GM12875 (cell line): ENCODE data around the gene BTBD3.

Experiments used
- H3K4me3 ChIP-seq: one replicate; pipeline ENCODE4 v1.5.1; 2011; ENCODE audit warnings: low read depth, low read length, control low read depth
- TF ChIP-seq, protein P1 (sequence below): IDR thresholded peaks from 2 replicates; pipeline ENCODE4 v1.5.1; 2011; ENCODE audit warnings: low read depth, mild to moderate bottlenecking, control low read depth, inconsistent platforms, low read length, moderate library complexity, borderline replicate concordance; ENCODE audit not compliant: insufficient read depth

Gene BTBD3

DNA sequence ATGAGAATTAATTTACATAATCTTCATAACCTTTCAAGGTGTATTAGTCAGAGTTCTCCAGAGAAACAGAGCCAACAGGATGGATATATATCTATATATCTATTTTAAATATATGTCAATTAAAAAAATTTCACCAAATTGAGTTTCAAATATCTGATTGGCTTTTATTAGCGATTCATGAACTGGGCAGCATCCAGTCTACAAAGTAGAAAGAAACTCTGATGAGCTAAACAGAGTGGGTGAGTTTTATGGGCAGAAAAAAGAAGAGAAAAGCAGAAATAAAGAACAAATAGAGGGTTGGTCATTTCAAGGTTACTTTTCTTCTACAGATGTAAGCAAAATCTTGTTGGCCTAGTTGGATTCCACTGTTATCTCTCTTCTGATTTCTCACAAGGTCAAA, 29.0 kb upstream of the BTBD3 start:
- TF ChIP-seq, protein P1, sequence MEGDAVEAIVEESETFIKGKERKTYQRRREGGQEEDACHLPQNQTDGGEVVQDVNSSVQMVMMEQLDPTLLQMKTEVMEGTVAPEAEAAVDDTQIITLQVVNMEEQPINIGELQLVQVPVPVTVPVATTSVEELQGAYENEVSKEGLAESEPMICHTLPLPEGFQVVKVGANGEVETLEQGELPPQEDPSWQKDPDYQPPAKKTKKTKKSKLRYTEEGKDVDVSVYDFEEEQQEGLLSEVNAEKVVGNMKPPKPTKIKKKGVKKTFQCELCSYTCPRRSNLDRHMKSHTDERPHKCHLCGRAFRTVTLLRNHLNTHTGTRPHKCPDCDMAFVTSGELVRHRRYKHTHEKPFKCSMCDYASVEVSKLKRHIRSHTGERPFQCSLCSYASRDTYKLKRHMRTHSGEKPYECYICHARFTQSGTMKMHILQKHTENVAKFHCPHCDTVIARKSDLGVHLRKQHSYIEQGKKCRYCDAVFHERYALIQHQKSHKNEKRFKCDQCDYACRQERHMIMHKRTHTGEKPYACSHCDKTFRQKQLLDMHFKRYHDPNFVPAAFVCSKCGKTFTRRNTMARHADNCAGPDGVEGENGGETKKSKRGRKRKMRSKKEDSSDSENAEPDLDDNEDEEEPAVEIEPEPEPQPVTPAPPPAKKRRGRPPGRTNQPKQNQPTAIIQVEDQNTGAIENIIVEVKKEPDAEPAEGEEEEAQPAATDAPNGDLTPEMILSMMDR: no peak
- no peak overlapping the region for H3K4me3 ChIP-seq

DNA sequence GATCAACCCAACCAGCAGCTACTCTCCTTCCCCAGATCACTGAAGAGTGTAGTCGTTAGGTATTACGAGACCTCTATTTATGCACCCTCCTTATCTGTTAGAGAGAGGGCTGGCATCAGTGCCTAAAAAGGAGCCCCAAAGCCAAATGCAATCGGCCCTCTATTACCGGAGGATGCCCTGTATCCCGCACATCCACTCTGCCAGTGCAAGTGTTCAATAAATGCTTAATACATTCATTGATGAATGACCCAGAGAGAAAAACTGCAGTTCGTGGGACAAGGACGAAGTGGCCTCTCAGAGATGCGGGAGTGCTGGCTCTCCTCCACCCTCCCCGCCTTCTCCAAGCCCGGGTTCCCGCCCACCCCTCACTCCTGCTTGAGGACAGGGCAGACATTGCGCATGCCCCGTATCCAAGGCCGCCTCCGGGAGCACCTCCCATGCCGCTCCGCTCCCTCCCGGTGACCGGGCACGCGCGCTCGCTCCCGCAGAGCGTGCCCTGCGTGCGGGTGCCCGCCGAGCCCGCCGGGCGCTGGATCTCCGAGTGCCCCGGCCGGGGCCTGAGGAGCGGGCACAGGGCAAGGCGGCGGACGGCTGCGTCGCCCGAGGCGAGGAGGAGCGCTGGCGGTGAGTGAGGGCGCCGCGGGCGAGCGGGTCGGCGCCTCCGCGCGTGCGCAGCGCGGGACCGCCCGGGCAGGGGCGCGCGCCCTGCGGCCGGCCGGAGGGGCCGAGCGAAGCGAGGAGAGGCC, 27.2 kb upstream of the BTBD3 start:
- peak overlapping the region; percentile 32 for H3K4me3 ChIP-seq
- TF ChIP-seq, protein P1: no peak

DNA sequence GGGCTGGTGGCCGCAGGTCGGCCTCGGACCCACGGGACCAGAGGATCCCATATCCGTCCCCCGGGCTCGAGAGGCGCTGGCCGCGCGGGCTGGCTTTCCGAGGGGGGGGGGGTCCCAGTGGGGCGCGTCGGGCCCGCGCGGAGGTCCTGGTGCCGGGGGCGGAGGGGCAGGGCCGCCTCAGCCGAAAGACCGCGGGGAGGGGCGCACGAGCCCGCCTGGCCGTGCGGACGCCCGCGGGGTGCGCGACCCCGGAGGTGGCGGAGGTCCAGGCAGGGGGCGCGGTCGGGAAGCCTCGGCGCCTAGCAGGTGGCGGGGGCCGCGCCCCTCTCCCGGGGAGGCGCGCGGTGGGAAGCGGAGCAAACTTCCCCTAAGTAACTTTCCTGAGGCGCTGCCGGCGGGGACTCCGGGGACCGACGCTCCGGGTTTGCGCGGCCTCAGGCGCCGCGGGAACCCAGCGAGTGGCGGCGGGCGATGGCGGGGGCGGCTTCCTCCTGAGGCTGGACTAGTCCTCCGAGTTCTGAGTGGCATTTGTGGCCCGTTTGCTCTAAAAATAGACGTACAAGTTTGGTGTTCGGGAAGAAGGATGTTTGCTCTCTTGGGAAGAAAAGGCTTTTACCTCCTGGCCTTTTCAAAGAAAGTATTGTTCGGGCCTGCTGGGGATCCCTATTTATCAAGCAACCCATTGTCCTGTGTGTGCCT, 26.5 kb upstream of the BTBD3 start:
- TF ChIP-seq, protein P1: no peak
- peak overlapping the region; percentile 32 for H3K4me3 ChIP-seq

DNA sequence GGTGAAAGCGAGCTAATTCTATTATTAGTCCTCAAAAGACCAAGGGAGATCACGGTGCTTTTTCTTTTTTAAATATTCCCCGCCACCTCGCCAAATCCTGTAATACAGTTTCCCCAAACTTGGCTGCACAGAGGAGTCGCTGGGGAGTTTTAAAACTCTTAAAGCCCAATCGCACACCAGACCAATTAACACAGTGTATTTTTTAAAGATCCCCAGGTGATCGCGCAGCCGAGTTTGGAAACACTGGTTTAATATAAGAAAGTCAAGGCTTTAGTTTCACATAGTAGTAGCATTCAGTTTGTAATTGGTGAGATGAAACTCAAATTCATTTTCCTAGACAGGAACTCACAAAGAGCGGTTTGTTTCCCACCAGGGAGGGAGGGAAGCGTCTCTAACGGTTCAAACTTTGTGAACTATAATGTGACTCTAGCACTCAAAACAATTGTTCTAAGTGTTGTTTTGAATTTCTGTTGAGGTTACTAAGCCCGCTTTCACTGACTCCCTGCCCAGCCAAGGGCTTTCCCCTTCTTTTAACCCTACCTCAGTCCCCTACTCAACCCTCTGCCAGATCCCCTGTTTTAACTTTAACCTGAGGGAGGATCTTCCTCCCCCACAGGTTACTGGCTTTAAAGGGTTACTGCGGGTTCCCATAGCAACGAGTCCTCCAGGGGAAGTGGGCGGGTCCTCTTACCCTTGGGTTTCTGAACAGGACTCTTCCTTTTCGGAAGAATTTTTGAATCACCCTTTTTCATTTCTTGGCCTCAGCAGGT, 25.7 kb upstream of the BTBD3 start:
- TF ChIP-seq, protein P1: no peak
- no peak overlapping the region for H3K4me3 ChIP-seq

DNA sequence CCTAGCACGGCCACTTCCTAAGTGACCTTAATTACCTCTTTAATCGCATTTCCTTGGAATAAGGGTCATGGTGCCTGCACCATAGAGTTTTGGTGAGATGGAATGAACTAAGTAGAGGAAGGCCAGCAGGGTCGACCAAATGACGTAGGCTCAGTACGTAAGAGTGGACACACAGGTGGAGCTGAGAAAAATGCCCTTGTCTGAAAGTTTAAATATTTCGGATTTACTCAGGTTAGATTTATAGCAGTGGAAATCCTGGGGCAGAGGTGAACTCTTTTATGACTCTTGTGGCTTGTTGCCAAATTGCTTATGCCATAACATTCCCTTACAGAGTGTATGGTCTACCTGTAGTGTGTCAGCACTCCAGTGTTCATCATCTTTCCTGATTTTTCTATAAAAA, 23.6 kb upstream of the BTBD3 start:
- TF ChIP-seq, protein P1: no peak
- H3K4me3 ChIP-seq: no peak overlapping the region

DNA sequence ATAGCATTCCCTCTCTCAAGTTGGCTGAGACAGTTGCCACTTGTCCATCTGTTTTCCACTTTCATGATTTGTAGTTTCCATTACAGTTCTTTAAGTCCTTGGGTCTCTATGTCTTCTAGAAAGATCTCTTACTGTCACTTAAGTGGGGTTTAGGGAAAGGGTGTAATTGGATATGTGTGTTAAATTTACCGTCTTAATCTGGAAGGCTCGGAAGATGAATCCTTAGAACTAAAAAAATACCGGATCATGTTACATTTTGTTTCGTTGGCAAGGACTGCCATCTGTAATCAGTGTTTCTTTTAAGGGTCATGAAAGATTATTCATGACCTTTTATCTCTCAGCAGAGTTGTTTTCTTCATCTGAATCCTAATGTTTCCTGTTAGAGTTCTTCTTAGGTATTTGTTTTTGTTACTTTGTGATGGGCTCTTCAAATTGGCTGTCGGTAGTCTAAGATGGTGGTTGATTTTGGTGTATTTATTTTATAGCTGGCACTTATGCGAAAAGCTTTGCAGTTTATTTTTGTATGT, 21.8 kb upstream of the BTBD3 start:
- H3K4me3 ChIP-seq: no peak overlapping the region
- TF ChIP-seq, protein P1: no peak
